ENCODE results near the gene STUB1.

STUB1 gene

DNA sequence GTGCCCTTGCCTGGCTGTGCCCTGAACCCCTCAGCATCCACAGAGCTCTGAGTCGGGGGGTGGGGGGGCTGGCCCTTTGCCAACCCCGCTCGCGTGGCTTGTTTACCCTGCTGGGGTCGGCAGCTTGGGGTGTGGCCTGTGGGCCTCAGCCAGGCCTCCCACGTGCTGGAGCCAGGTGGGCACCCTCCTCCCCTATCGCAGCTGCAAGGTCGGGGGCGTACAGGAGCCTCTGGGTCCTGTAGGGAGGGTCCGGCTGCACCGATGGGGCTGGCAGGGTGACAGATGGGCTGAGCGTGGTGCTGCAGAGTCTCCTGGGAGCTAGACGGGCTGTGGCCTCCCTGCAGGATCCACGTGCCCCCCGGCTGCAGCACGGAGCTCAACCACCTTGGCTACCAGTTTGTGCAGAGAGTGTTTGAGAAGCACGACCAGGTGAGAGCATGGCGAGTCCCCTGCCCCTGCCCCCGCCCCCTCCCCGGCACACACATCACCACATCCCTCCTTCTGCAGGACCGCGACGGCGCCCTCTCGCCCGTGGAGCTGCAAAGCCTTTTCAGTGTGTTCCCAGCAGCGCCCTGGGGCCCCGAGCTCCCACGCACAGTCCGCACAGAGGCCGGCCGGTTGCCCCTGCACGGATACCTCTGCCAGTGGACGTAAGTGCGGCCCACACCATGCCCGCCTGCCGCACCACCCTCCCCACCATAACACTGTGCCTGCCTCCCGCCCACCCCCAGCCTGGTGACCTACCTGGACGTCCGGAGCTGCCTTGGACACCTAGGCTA is 8.7 kb upstream of the STUB1 start:
- TF ChIP-seq, protein P1, sequence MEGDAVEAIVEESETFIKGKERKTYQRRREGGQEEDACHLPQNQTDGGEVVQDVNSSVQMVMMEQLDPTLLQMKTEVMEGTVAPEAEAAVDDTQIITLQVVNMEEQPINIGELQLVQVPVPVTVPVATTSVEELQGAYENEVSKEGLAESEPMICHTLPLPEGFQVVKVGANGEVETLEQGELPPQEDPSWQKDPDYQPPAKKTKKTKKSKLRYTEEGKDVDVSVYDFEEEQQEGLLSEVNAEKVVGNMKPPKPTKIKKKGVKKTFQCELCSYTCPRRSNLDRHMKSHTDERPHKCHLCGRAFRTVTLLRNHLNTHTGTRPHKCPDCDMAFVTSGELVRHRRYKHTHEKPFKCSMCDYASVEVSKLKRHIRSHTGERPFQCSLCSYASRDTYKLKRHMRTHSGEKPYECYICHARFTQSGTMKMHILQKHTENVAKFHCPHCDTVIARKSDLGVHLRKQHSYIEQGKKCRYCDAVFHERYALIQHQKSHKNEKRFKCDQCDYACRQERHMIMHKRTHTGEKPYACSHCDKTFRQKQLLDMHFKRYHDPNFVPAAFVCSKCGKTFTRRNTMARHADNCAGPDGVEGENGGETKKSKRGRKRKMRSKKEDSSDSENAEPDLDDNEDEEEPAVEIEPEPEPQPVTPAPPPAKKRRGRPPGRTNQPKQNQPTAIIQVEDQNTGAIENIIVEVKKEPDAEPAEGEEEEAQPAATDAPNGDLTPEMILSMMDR (IDR thresholded peaks at IDR 0.05), result no peak
- peaks cover 5% of the 10 kb centered on the region for H3K79me2 ChIP-seq
- H3K4me3 ChIP-seq (ENCODE audit: low read depth, low read length), result no peak overlapping the region
- H3K27me3 ChIP-seq (ENCODE audit: control insufficient read depth, insufficient read depth, low read length), result no peaks in the 10 kb centered on the region
- H3K4me1 ChIP-seq, result peaks cover 10% of the 10 kb centered on the region
- no peak overlapping the region for H3K4me2 ChIP-seq (ENCODE audit: low read length)
- no peak overlapping the region for H3K27ac ChIP-seq
- H3K9me3 ChIP-seq (ENCODE audit: control insufficient read depth, low read length), result no peaks in the 10 kb centered on the region
- H3K9ac ChIP-seq, result no peak overlapping the region
- H2AFZ ChIP-seq, result no peak overlapping the region
- H3K36me3 ChIP-seq (ENCODE audit: control insufficient read depth, insufficient read depth, low read length), result no peaks in the 10 kb centered on the region

DNA sequence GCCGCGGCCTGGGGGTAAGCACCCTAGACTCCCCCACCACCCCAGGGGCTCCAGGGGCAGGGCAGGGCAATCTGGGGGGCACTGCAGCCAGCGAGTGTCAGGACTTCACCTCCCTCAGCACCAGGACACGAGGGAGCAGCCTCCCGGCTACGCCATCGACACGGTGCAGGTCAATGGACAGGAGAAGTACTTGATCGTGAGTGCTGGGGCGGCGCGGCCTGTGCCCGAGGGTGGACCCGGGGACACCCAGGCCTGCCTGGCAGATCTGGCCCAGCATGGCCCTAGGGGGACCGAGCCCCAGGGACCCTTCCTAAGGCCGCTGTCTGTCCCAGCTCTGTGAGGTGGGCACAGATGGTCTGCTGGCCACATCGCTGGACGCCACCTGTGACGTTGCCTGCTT is 7.8 kb upstream of the STUB1 start:
- Histone ChIP-seq H2AFZ (no peak overlapping the region), H3K4me3 (ENCODE audit: low read depth, low read length) (no peak overlapping the region), H3K36me3 (ENCODE audit: control insufficient read depth, insufficient read depth, low read length) (no peaks in the 10 kb centered on the region), H3K27me3 (ENCODE audit: control insufficient read depth, insufficient read depth, low read length) (no peaks in the 10 kb centered on the region), H3K4me2 (ENCODE audit: low read length) (no peak overlapping the region), H3K9me3 (ENCODE audit: control insufficient read depth, low read length) (no peaks in the 10 kb centered on the region), H3K4me1 (peaks cover 7% of the 10 kb centered on the region), H3K9ac (no peak overlapping the region), H3K79me2 (peaks cover under 1% of the 10 kb centered on the region), H3K27ac (no peak overlapping the region)
- TF ChIP-seq, protein P1 (IDR thresholded peaks at IDR 0.05), result no peak

DNA sequence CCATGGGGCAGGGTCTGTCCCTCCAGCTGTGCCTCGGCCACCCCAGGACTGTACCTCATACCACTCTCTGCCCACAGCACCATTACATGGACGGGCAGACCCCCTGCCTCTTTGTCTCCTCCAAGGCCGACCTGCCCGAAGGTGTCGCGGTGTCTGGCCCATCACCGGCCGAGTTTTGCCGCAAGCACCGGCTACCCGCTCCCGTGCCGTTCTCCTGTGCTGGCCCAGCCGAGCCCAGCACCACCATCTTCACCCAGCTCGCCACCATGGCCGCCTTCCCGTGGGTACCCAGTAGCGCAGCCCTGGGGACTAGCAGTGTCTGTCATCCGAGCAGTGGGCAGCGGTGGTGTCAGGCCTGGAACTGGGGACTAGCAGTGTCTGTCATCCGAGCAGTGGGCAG is 7.4 kb upstream of the STUB1 start:
- H3K9ac ChIP-seq, result no peak overlapping the region
- H3K9me3 ChIP-seq (ENCODE audit: control insufficient read depth, low read length), result no peaks in the 10 kb centered on the region
- H3K4me2 ChIP-seq (ENCODE audit: low read length), result no peak overlapping the region
- H3K27me3 ChIP-seq (ENCODE audit: control insufficient read depth, insufficient read depth, low read length), result no peaks in the 10 kb centered on the region
- H3K4me3 ChIP-seq (ENCODE audit: low read depth, low read length), result no peak overlapping the region
- no peaks in the 10 kb centered on the region for H3K36me3 ChIP-seq (ENCODE audit: control insufficient read depth, insufficient read depth, low read length)
- H3K4me1 ChIP-seq, result peaks cover 3% of the 10 kb centered on the region
- no peak overlapping the region for H2AFZ ChIP-seq
- H3K27ac ChIP-seq, result no peak overlapping the region
- TF ChIP-seq, protein P1 (IDR thresholded peaks at IDR 0.05), result no peak
- H3K79me2 ChIP-seq, result no peaks in the 10 kb centered on the region

DNA sequence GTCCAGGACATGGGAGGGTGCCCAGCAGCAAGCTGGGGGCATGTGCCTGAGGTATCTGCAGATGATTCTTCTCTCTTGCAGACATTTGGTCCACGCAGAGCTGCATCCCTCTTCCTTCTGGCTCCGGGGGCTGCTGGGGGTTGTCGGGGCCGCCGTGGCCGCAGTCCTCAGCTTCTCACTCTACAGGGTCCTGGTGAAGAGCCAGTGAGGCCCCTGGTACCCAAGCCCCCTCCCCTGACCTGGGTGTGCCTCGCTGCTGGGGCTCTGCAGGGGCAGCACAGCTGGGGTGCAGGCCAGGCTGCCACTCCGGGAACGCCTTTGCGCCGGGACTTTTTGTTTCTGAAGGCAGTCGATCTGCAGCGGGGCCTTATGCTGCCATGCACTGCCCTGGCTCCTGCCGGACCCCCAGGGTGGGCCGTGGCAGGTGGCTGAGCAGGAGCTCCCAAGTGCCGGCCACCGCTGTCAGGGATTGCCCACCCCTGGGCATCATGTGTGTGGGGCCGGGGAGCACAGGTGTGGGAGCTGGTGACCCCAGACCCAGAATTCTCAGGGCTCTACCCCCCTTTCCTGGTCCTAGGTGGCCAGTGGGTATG is 6.7 kb upstream of the STUB1 start:
- H3K27ac ChIP-seq, result no peak overlapping the region
- H3K27me3 ChIP-seq (ENCODE audit: control insufficient read depth, insufficient read depth, low read length), result no peaks in the 10 kb centered on the region
- no peaks in the 10 kb centered on the region for H3K79me2 ChIP-seq
- no peak overlapping the region for H3K4me3 ChIP-seq (ENCODE audit: low read depth, low read length)
- no peak overlapping the region for H2AFZ ChIP-seq
- H3K9me3 ChIP-seq (ENCODE audit: control insufficient read depth, low read length), result no peaks in the 10 kb centered on the region
- TF ChIP-seq, protein P1 (IDR thresholded peaks at IDR 0.05), result no peak
- H3K36me3 ChIP-seq (ENCODE audit: control insufficient read depth, insufficient read depth, low read length), result no peaks in the 10 kb centered on the region
- H3K4me2 ChIP-seq (ENCODE audit: low read length), result no peak overlapping the region
- H3K9ac ChIP-seq, result no peak overlapping the region
- peaks cover 3% of the 10 kb centered on the region for H3K4me1 ChIP-seq
